Type B pancreatic cell (in vitro differentiated cells): ENCODE data around the gene AMH. TPM values are rescaled to one million over a fixed set of nuclear protein-coding genes. Genes with fewer than 3 reads are reported as not detected.
A peak's percentile ranks its signal among the peaks of the same experiment; 100 is the strongest.

Experiments used
- DNase-seq: peaks from one replicate; pipeline ENCODE4 v3.0.0; 2021; ENCODE audit warnings: mixed read lengths; ENCODE audit not compliant: unreplicated experiment; ENCODE audit errors: extremely low spot score
- H3K27ac Mint-ChIP-seq: 2 replicates; pipeline ENCODE4 v1.8.0; 2021; ENCODE audit warnings: mild to moderate bottlenecking, mixed read lengths
- H3K27me3 Mint-ChIP-seq: 2 replicates; pipeline ENCODE4 v1.8.0; 2021; ENCODE audit warnings: mixed read lengths
- H3K36me3 Mint-ChIP-seq: 2 replicates; pipeline ENCODE4 v1.8.0; 2021; ENCODE audit warnings: mixed read lengths
- H3K4me1 Mint-ChIP-seq: one replicate; pipeline ENCODE4 v1.8.0; 2021; ENCODE audit warnings: mixed read lengths; ENCODE audit not compliant: unreplicated experiment
- H3K4me3 Mint-ChIP-seq: 2 replicates; pipeline ENCODE4 v1.8.0; 2021; ENCODE audit warnings: mild to moderate bottlenecking, mixed read lengths
- H3K9me3 Mint-ChIP-seq: 2 replicates; pipeline ENCODE4 v1.8.0; 2021; ENCODE audit warnings: mixed read lengths
- total RNA-seq: library from RNA; stranded (reverse); gene quantifications from 2 replicates; pipeline ENCODE4 v1.2.1, GENCODE V29; 2021; ENCODE audit warnings: low replicate concordance
- TF ChIP-seq, protein P1 (sequence below): fragments of 200-600 bp; sonication (generic); conservative IDR thresholded peaks from 2 replicates; pipeline ENCODE4 v1.5.0; 2021; ENCODE audit warnings: antibody characterized with exemption, mild to moderate bottlenecking

The AMH gene
- total RNA-seq, 1 donor from 2014 or later = 49.5 TPM

DNA sequence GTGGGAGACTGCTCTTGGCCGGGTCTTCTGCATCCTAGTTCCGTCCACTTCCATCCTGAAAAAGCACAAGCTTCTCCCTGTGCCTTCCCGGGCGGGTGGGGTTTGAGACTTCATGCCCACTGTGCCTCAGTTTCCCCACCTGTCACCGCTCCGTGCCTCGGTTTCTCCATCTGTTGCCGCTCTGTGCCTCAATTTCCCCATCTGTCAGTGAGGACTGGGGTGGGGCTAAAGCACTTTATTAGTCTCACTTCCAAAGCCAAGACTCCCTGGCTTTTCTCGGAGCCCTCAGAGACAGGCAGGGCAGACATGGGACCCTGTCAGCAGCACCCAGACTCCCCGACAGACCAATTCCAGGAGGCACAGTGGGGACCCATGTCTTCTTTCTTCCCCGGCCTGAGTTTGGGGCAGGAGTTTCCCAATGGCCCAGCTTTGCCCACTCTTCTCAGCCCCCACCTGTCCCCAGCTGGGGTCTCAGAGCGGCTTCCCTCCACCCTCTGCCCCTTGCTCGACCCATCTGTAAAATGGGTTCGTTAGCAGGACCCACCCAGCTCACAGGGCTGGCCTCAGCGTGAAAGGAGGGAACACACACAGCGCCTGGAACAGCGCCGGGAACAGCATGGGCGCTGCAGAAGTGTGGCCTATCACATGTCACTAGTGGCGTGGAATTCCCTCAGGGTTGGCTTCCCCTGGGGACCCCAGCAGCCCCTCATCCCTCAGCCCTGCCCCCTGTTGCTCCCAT is 37.4 kb downstream of the AMH start:
- H3K4me1 Mint-ChIP-seq = peaks cover 5% of the 10 kb centered on the region
- no peak overlapping the region for H3K27ac Mint-ChIP-seq
- peaks cover 75% of the 10 kb centered on the region for H3K27me3 Mint-ChIP-seq
- TF ChIP-seq, protein P1, sequence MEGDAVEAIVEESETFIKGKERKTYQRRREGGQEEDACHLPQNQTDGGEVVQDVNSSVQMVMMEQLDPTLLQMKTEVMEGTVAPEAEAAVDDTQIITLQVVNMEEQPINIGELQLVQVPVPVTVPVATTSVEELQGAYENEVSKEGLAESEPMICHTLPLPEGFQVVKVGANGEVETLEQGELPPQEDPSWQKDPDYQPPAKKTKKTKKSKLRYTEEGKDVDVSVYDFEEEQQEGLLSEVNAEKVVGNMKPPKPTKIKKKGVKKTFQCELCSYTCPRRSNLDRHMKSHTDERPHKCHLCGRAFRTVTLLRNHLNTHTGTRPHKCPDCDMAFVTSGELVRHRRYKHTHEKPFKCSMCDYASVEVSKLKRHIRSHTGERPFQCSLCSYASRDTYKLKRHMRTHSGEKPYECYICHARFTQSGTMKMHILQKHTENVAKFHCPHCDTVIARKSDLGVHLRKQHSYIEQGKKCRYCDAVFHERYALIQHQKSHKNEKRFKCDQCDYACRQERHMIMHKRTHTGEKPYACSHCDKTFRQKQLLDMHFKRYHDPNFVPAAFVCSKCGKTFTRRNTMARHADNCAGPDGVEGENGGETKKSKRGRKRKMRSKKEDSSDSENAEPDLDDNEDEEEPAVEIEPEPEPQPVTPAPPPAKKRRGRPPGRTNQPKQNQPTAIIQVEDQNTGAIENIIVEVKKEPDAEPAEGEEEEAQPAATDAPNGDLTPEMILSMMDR = no peak
- H3K9me3 Mint-ChIP-seq = no peaks in the 10 kb centered on the region
- no peak overlapping the region for H3K4me3 Mint-ChIP-seq
- H3K36me3 Mint-ChIP-seq = no peaks in the 10 kb centered on the region
- DNase-seq = no peak

DNA sequence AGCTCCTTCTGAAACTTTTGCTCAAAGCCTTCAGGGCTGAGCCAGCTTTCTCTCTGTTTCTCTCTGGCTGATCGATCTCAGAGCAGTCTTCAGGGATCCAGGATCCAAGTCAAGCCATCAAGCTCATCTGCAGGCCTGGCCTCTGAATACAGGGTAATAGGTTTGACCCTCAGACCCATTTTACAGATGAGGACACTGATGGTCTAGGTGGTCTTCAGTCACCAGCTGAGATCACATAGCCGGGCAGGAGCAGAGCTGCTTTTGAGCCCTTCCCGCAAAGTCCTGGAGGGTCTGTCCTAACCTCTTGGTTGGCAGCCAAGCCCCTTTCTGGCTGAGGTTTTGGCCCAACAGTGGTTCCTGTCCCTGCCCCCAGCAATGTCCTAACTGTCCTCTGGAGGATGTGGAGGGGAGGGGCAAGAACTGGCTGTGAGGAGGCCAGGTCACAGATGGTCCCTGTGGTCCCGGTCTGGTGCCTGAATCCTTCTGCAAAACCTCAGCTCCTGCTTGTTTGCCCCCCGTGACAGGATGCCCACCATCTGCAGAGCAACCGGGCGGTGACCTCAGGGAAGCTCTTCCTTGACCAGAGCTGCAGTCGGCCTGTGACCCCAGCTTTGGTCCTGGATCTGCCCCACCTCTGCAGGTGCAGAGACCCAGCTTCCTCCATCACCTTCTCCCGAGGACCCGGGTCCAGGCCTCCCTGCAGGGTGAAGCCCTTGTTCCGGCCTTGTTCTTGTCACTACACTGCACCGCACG is 38.6 kb downstream of the AMH start:
- H3K27me3 Mint-ChIP-seq = peaks cover 75% of the 10 kb centered on the region
- H3K27ac Mint-ChIP-seq = no peak overlapping the region
- H3K4me3 Mint-ChIP-seq = no peak overlapping the region
- no peaks in the 10 kb centered on the region for H3K36me3 Mint-ChIP-seq
- no peak for DNase-seq
- H3K4me1 Mint-ChIP-seq = peaks cover 2% of the 10 kb centered on the region
- no peaks in the 10 kb centered on the region for H3K9me3 Mint-ChIP-seq
- TF ChIP-seq, protein P1 = no peak

DNA sequence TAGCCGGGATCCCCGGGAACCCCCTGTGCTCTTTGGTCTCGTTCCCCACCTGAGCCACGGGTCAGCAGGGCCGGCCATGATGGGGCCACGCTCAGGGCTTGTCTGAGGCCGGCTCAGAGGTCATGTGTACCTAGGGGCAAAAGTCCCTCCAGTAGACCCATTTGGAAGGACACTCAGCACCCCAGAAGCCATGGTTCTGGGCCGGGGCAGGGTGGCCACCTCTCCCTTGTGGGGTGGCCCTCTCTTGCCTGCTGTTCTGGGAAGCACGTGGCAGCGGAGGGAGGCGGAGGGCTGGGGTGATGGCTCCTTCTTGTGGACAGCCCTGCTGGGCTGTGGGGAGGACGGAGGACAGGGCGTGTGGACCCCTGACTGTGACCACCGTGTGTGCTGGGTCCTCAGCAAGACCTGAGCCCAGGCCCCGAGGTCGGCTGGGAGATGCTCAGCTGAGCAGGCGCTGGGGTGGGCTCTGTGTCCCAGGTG is 39.3 kb downstream of the AMH start:
- Mint-ChIP-seq H3K36me3 (no peaks in the 10 kb centered on the region), H3K9me3 (no peaks in the 10 kb centered on the region), H3K27ac (no peak overlapping the region), H3K27me3 (peaks cover 76% of the 10 kb centered on the region), H3K4me1 (no peaks in the 10 kb centered on the region), H3K4me3 (peak overlapping the region; percentile 58)
- no peak for DNase-seq
- TF ChIP-seq, protein P1 = no peak

DNA sequence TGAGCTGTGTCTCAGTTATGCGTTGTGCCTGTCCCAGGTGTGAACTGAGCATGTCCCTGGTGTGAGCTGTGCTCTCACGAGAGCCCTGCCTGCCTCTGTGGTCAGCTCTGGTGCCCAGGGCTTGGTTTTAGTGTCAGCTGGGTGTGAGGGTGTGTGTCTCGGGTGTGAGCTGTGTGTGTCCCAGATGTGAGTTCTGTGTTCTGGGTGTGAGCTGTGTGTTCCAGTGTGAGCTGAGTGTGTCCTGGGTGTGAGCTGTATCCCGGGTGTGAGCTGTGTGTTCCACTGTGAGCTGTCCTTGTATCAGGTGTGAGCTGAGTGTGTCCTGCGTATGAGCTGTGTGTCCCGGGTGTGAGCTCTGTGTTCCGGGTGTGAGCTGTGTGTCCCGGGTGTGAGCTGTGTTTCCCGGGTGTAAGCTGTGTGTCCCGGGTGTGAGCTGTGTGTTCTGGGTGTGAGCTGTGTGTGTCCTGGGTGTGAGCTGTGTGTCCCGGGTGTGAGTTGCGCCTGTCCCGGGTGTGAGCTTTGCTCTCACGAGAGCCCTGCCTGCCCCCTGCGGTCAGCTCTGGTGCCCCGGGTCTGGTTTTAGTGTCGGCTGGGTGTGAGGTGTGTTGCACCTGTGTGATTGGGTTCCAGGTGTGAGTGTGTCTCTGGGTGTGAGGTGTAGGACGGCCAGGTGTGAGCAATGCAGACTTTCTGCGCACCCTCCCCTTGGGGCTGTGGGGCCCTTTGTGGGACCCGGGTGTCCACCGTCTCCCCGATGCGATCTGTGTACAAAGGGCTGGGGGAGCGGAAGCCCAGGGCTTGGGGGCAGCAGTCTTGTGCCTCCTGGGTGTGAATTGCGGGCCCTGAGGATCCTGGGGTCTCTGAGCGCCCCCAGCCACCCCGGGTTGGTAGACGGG is 39.9 kb downstream of the AMH start:
- Mint-ChIP-seq H3K4me1 (peaks cover 3% of the 10 kb centered on the region), H3K9me3 (no peaks in the 10 kb centered on the region), H3K4me3 (peak overlapping the region; percentile 75), H3K27me3 (peaks cover 81% of the 10 kb centered on the region), H3K36me3 (no peaks in the 10 kb centered on the region), H3K27ac (no peak overlapping the region)
- no peak for DNase-seq
- TF ChIP-seq, protein P1 = no peak

DNA sequence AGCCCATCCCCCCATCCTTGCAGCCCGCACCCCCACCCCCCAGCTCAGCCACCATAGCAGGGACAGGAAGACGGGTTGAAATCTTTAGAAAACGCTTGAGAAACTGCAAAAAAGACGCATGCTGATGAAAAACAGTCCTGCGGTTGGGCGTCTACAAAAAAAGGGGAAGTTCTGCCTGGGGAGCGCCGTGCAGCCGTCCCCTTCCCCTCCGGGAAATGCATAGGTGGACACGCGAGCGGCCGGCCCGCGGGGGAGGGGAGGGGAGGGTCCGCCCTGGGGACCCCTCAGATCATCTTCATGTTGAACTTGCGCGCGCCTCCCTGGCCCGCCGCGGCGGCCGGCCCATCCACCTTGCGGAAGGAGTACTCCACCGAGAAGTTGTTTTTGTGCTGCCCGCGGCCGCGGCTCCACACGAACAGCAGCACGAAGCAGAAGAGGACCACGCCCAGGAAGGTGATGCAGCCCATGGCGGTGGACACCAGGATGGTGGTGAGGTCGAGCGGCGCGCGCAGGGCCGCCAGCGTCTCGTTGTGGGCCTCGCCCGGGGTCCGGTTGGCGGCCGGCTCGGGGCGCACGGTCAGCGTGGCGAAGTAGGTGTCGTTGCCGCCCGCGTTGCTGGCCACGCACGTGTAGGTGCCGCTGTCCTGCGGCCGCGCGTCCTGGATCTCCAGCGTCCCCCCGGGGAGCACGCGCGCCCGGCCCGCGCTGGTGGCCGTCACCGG is 40.8 kb downstream of the AMH start:
- H3K27me3 Mint-ChIP-seq = peaks cover 85% of the 10 kb centered on the region

More for the DNA sequence above, 40.8 kb downstream of the AMH start:
- no peaks in the 10 kb centered on the region for H3K36me3 Mint-ChIP-seq
- H3K4me1 Mint-ChIP-seq = peaks cover 5% of the 10 kb centered on the region
- no peak for DNase-seq
- H3K27ac Mint-ChIP-seq = no peak overlapping the region
- TF ChIP-seq, protein P1 = no peak
- peak overlapping the region; percentile 77 for H3K4me3 Mint-ChIP-seq
- H3K9me3 Mint-ChIP-seq = no peaks in the 10 kb centered on the region
